C4-2B (cell line): ENCODE measurements around the gene ARHGAP26.

ENCODE experiments used
- H3K27ac ChIP-seq: fragments of 450-650 bp; 2 replicates; pipeline ENCODE4 v1.5.1; 2017
- ZFX ChIP-seq: fragments of 450-650 bp; IDR thresholded peaks from 2 replicates; pipeline ENCODE4 v1.6.1; 2017
- TF ChIP-seq, protein P1 (sequence below): fragments of 450-650 bp; conservative IDR thresholded peaks from 2 replicates; pipeline ENCODE4 v1.5.1; 2017; ENCODE audit warnings: mild to moderate bottlenecking

ARHGAP26 gene

DNA sequence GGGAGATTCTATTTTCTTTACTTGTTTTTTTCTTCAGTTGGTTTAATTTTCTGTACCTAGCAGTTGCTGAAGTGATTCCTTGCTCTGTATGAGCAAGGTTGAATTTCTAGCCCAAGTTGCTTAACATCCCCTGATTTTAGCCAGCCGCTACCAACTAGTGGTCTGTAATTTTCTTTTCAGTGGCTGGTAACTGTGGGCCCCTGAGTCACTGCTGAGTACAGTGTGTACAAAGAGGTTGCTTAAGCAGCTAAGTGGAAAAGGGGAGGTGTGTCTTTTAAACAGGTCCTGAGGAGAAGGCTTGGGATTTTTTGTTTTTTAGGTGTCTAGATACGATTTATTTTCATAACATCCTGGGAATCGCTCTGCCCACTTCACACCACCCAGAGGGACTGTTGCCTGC, 378.6 kb downstream of the ARHGAP26 start:
- no peak overlapping the region for H3K27ac ChIP-seq
- no peak for TF ChIP-seq ZFX
- TF ChIP-seq, protein P1, sequence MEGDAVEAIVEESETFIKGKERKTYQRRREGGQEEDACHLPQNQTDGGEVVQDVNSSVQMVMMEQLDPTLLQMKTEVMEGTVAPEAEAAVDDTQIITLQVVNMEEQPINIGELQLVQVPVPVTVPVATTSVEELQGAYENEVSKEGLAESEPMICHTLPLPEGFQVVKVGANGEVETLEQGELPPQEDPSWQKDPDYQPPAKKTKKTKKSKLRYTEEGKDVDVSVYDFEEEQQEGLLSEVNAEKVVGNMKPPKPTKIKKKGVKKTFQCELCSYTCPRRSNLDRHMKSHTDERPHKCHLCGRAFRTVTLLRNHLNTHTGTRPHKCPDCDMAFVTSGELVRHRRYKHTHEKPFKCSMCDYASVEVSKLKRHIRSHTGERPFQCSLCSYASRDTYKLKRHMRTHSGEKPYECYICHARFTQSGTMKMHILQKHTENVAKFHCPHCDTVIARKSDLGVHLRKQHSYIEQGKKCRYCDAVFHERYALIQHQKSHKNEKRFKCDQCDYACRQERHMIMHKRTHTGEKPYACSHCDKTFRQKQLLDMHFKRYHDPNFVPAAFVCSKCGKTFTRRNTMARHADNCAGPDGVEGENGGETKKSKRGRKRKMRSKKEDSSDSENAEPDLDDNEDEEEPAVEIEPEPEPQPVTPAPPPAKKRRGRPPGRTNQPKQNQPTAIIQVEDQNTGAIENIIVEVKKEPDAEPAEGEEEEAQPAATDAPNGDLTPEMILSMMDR = no peak

DNA sequence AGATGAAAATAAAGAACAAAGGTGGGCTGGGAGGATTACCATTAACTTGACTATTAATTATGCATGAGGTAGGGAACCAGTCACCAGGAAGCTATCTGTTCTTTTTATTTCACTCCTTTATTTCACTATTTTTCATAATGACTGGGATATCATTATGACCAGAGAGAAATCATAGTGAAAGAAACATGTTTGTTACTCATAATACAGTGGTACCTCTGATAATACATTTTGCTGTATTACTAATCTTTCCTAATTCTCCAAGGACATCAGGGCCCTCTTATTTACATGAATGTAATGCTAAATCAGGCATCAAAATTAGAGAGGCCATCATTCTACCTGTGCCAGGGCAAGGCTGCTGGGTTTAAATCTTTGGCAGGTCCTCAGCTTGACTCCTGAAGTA, 379.6 kb downstream of the ARHGAP26 start:
- H3K27ac ChIP-seq = no peak overlapping the region
- TF ChIP-seq, protein P1 = no peak
- no peak for TF ChIP-seq ZFX

DNA sequence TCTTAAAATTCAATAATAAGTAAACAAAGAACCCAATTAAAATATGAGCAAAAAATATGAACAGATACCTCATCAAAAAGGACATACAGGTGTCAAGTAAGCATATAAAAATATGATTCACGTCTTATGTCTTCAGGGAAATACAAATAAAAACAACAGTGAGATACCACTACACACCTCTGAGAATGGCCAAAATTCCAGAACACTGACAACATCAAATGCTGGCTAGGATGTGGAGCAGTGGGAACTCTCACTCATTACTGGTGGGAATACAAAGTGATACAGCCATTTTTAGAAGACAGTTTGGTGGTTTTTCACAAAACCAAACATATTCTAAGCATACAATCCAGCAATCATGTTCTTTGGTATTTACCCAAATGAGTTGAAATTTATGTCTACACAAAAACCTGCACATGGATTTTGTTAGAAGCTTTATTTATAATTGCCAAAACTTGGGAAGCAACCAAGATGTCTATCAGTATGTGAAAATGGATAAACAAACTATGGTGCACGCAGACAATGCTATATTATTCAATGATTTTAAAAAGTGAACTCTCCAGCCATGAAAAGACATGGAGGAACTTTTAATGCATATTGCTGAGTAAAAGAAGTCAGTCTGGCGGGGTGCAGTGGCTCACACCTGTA, 381.0 kb downstream of the ARHGAP26 start:
- no peak for TF ChIP-seq ZFX
- TF ChIP-seq, protein P1 = no peak
- H3K27ac ChIP-seq = no peak overlapping the region

DNA sequence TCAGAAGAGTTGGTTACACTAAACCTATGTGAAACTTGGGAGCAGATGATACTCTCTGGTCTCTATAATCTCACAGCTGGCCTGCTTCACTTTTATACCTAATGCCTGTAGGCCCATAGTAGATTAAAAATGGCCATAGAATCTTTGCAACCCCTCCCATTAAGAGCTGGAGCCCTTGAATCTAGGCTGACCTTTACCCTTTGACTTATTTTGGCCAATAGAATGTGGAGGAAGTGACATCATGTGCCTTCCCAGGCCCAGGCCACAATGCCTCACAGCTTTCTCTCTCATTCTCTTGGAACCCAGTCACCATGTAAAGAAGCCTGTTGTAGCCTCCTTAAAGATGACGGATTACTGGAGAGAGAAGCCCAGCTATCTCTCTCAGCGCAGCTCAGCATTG, 382.3 kb downstream of the ARHGAP26 start:
- no peak overlapping the region for H3K27ac ChIP-seq
- no peak for TF ChIP-seq ZFX
- TF ChIP-seq, protein P1 = no peak

DNA sequence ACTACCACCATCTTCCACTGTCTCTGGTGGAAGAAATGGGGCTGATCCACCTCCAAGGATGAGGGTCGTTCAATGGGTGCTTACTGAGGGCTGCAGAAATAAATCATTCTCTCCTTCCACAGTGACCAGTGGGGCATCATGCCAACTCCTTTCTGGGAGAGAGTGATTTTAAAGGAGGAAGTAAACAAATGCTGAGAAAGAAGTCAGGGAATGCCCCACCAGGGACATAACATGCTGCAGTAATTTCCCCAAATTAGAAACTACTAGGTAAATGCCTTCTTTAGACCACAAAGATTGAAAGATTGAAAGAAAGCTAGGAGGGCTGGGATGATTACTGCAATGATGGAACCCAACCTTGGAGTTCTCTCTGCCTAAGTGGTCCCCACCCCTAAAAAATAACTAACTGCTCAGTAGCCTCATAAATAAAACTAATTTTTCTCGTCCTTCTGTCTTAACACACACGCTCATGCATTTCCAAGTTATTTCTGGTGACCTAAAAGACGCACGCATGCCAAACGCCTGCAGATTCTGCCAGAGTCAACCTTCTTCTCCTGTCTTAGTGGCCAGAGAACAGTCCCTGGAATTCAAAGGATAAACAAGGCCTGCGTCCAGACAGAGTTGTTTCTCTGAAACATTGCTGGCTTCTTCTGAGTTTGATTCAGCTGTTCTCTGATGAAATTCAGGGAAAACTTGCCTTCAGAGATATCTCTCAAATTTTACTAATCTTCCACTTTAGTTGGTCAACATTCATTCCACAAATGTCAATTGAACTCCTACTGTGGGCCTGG, 383.3 kb downstream of the ARHGAP26 start:
- H3K27ac ChIP-seq = no peak overlapping the region
- no peak for TF ChIP-seq ZFX
- TF ChIP-seq, protein P1 = no peak

DNA sequence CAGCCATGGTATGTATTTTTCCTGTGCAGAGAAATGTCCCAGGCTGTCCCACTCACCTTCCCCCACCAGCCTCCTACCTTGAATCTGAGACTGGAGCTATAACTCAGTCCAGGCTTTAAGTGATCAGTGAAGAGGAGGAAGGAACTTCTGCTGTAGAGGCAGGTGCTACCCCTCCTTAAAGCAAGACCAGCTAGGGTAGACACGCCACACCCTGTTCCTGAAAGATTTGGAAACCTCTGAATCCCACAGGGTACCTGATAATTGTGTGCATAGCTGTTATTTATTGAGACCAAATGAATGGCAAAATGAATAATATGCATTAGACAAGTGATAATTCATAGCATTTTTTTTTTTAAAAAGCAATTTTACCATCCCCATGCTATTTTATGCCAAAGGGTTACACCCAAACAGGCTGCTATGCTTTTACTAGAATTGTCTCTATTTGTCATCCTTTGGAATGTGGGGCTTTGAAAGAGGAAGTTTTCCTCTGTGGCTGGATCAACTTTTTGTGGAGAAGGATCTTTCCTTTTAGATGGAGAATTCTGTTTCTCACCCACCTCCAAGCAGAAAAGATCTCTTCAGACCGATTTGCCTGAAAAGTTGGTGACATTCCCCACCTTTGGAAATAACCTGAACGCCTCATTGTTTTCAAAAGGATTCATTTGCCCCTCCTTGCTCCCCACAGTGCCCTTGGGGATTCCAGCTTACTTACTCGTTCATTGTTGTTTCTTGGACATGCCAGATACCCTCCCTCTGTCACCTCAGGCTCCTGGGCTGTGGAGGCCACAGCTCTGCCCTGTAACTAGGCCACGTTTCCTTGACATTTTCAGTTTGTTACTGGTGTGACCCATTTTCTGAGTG, 384.6 kb downstream of the ARHGAP26 start:
- no peak overlapping the region for H3K27ac ChIP-seq
- TF ChIP-seq, protein P1 = no peak
- no peak for TF ChIP-seq ZFX
